PC-9 (cell line): ENCODE results near the gene CSGALNACT2.

Experiments
- EZH2 ChIP-seq: fragments of 200-600 bp; sonication (generic); IDR thresholded peaks from 2 replicates; pipeline ENCODE4 v1.8.0; 2017; ENCODE audit warnings: antibody characterized with exemption, low read depth
- TF ChIP-seq, protein P1 (sequence below): fragments of 200-600 bp; sonication (generic); conservative IDR thresholded peaks from 2 replicates; pipeline ENCODE4 v1.6.1; 2017; ENCODE audit warnings: mixed run types, antibody characterized with exemption, mild to moderate bottlenecking, moderate library complexity

DNA sequence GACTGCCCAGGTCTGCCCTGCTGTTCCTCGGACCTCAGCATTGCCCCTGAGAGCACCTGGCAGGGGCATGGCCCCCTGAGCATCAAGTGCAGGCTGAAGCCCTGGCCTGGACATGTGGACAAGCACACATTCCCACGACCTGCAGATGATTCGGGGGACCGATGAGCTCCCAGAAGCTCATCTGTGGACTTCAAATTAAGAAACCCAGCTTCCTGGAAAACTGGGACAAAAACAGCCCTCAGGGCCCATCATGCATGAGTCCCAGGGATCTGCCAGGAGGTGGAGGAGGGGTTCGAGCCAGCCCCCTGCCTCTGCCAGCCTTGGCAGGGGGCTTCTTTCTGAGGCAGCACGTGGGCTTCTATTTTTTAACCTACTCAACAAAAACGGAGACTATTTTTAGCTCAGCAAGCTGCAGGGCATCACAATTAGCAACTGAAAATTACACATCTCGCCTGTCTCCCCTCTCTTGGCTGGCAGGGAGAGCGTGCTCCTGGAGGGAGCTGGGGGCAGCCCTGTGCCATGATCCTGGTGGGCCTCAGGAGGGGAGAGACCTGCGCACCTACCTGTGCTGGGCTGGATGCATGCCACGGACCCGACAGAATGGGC, 76.8 kb downstream of the CSGALNACT2 start:
- TF ChIP-seq EZH2 = no peak
- TF ChIP-seq, protein P1, sequence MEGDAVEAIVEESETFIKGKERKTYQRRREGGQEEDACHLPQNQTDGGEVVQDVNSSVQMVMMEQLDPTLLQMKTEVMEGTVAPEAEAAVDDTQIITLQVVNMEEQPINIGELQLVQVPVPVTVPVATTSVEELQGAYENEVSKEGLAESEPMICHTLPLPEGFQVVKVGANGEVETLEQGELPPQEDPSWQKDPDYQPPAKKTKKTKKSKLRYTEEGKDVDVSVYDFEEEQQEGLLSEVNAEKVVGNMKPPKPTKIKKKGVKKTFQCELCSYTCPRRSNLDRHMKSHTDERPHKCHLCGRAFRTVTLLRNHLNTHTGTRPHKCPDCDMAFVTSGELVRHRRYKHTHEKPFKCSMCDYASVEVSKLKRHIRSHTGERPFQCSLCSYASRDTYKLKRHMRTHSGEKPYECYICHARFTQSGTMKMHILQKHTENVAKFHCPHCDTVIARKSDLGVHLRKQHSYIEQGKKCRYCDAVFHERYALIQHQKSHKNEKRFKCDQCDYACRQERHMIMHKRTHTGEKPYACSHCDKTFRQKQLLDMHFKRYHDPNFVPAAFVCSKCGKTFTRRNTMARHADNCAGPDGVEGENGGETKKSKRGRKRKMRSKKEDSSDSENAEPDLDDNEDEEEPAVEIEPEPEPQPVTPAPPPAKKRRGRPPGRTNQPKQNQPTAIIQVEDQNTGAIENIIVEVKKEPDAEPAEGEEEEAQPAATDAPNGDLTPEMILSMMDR = no peak
